Activated CD8-positive, alpha-beta T cell treated with anti-CD3 and anti-CD28 coated beads for 36 hours (primary cell): Measurements from ENCODE around the gene ELMO2. TPM values are rescaled to one million over a fixed set of nuclear protein-coding genes. Genes with fewer than 3 reads are reported as not detected.
A peak's percentile ranks its signal among the peaks of the same experiment; 100 is the strongest.

Source experiments
- ATAC-seq: fragments of 200-7000 bp; cut with Tn5 transposase; one replicate; pipeline ENCODE4 v1.10.0; 2021; ENCODE audit warnings: mild to moderate bottlenecking, moderate library complexity
- CTCF ChIA-PET: fragments of 350-600 bp; sonication (Branson Sonifier 250); formaldehyde crosslinking; loops from one replicate; lab custom pipeline; 2021; ENCODE audit warnings: antibody characterized with exemption; lab: Charles Lee
- POLR2A ChIA-PET: fragments of 350-600 bp; sonication (Branson Sonifier 250); formaldehyde crosslinking; loops from one replicate; lab custom pipeline; 2021; ENCODE audit warnings: antibody characterized with exemption; lab: Charles Lee
- DNase-seq: peaks from one replicate; pipeline ENCODE4 v3.0.0-alpha.2; 2020
- H3K27ac Mint-ChIP-seq: one replicate; pipeline ENCODE4 v1.8.0; 2021; ENCODE audit warnings: mild to moderate bottlenecking, mixed read lengths
- H3K27me3 Mint-ChIP-seq: one replicate; pipeline ENCODE4 v1.8.0; 2021; ENCODE audit warnings: mixed read lengths
- H3K36me3 Mint-ChIP-seq: one replicate; pipeline ENCODE4 v1.8.0; 2021; ENCODE audit warnings: low read depth, mixed read lengths
- H3K4me1 Mint-ChIP-seq: one replicate; pipeline ENCODE4 v1.8.0; 2021; ENCODE audit warnings: low read depth, mixed read lengths
- H3K4me3 Mint-ChIP-seq: one replicate; pipeline ENCODE4 v1.8.0; 2021; ENCODE audit warnings: mild to moderate bottlenecking, moderate library complexity, mixed read lengths
- H3K9me3 Mint-ChIP-seq: one replicate; pipeline ENCODE4 v1.8.0; 2021; ENCODE audit warnings: mixed read lengths
- CTCF ChIP-seq: fragments of 200-600 bp; IDR thresholded peaks from one replicate; pipeline ENCODE4 v1.8.0; 2022; ENCODE audit warnings: antibody characterized with exemption, mild to moderate bottlenecking
- intact Hi-C: fragments of 100-400 bp; cut with micrococcal nuclease; formaldehyde crosslinking; loops from one replicate; pipeline ENCODE4 v1.10.0; 2022
- total RNA-seq, 2 experiments: library from RNA; stranded (reverse); gene quantifications; one replicate each; pipeline ENCODE4 v1.2.3, GENCODE V29; 2021

The ELMO2 gene
- total RNA-seq, 2 experiments from 2014 or later, result 36.2 to 38.1 TPM

DNA sequence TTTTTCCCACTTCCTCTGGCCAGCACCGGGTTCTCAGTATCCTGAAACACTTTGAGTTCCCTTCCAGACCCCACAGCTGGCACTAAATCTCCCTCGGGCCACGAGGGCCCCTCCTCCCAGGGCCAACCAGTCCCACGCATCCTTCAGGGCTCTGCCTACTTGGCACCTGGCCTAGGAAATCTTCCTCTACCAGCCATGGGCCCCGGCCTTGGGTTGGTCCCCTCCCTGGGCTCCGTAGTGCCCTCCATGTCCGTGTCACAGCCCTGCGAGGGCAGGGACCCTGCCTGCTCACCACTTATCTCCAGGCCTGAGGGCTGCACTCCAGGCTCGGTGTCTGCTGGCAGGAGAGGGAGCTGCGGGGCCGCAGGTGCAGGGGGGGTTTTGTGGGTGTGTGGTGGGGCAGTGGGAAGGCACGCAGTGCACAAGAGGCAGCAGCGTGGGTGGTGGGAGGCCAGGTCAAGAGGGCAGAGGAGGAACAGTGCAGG lies 49.3 kb downstream of the ELMO2 start:
- Mint-ChIP-seq H3K4me3 (no peak overlapping the region), H3K4me1 (peaks cover 55% of the 10 kb centered on the region), H3K27ac (peak overlapping the region; percentile 70), H3K27me3 (no peaks in the 10 kb centered on the region), H3K36me3 (peaks cover 16% of the 10 kb centered on the region), H3K9me3 (no peaks in the 10 kb centered on the region)
- no peak for TF ChIP-seq CTCF
- peak; percentile 42 for DNase-seq
- ChIA-PET CTCF (interaction anchor here (1.8 to 3.5 kb wide), 3 partner anchors 9 to 50 kb away, joined by 4 to 16 read pairs (median 7); no protein-coding TSS in a partner anchor), POLR2A (interaction anchor here (1.1 kb wide), 1 partner anchor 12 kb away, joined by 3 read pairs; no protein-coding TSS in a partner anchor)
- intact Hi-C loops, result no loop called here
- ATAC-seq, result peak; percentile 26

DNA sequence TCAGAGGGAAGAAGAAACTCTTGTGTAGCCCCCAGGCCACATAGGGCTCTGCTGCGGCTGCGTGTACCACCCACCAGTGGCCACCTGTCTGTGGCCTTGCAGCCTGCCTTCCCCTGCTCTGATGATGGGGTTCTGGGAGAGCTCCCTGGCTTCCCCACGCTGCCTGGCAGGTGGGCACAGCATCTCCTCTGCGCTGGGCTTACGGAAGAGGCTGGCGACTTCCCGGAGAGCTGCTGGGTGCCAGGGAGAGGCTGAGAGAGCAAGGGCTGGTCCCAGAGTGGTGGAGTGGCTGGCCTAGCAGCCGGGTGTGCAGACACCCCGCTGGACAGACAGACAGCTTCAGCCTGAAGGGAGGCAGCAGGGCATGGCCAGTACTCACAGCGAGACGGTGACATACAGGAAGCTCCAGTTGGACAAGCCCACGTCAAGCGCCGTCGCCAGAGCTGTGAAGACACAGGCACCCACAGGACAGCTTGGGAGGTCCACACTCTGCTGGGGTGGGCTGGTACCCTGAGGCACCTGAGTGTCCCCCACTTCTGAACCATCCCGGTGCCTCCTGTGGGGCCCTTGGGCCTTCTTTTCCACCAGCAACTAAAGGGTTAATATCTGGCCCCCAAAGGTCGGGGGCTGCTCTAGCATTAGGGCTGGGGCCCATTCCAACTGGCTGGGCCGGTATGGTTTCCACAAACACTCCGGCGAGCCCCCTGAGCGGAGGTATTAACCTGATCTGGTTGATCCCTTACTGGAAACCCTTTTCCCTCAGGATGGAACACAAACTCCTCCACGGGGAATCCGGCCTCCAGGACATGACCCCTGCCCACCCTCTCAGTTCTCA lies 50.0 kb downstream of the ELMO2 start:
- intact Hi-C loops, result no loop called here
- Mint-ChIP-seq H3K4me1 (peaks cover 48% of the 10 kb centered on the region), H3K27me3 (no peaks in the 10 kb centered on the region), H3K9me3 (no peaks in the 10 kb centered on the region), H3K36me3 (peaks cover 13% of the 10 kb centered on the region), H3K4me3 (no peak overlapping the region), H3K27ac (no peak overlapping the region)
- DNase-seq, result no peak
- no peak for ATAC-seq
- TF ChIP-seq CTCF, result no peak
- ChIA-PET CTCF (interaction anchor here (1.8 kb wide), 1 partner anchor 49 kb away, joined by 4 read pairs; no protein-coding TSS in a partner anchor), POLR2A (interaction anchor here (0.7 kb wide), 1 partner anchor 11 kb away, joined by 3 read pairs; no protein-coding TSS in a partner anchor)

- intact Hi-C loops, result no loop called here
- H3K4me1 Mint-ChIP-seq, result peaks cover 45% of the 10 kb centered on the region
- H3K27me3 Mint-ChIP-seq, result no peaks in the 10 kb centered on the region
- POLR2A ChIA-PET, result interaction anchor here (0.7 kb wide), 1 partner anchor 10 kb away, joined by 3 read pairs; no protein-coding TSS in a partner anchor
- CTCF ChIA-PET, result interaction anchor here (1.8 kb wide), 1 partner anchor 49 kb away, joined by 4 read pairs; no protein-coding TSS in a partner anchor
- no peaks in the 10 kb centered on the region for H3K9me3 Mint-ChIP-seq
- H3K4me3 Mint-ChIP-seq, result no peak overlapping the region
- TF ChIP-seq CTCF, result no peak
- peaks cover 12% of the 10 kb centered on the region for H3K36me3 Mint-ChIP-seq
- no peak for DNase-seq
- ATAC-seq, result peak; percentile 27
- H3K27ac Mint-ChIP-seq, result peak overlapping the region; percentile 74
Observed at GRCh38 chr20:46355778-46356177, 50.6 kb downstream of the ELMO2 start.

GRCh38 chr20:46354920-46355654 lies 51.3 kb downstream of the ELMO2 start:
- H3K9me3 Mint-ChIP-seq, result no peaks in the 10 kb centered on the region
- DNase-seq (no peak), ATAC-seq (no peak)
- H3K4me3 Mint-ChIP-seq, result no peak overlapping the region
- TF ChIP-seq CTCF, result no peak
- intact Hi-C loops, result no loop called here
- H3K27ac Mint-ChIP-seq, result no peak overlapping the region
- peaks cover 17% of the 10 kb centered on the region for H3K36me3 Mint-ChIP-seq
- ChIA-PET POLR2A (interaction anchor here (0.6 kb wide), 1 partner anchor 9 kb away, joined by 3 read pairs; no protein-coding TSS in a partner anchor), CTCF (interaction anchor here (1.8 kb wide), 1 partner anchor 48 kb away, joined by 4 read pairs; no protein-coding TSS in a partner anchor)
- H3K4me1 Mint-ChIP-seq, result peaks cover 50% of the 10 kb centered on the region
- H3K27me3 Mint-ChIP-seq, result no peaks in the 10 kb centered on the region
